Forelimb muscle (tissue), 1 donor: ENCODE results near the gene RDM1. TPM values are rescaled to one million over a fixed set of nuclear protein-coding genes. Genes with fewer than 3 reads are reported as not detected.

ENCODE experiments used
- DNase-seq: peaks from one replicate; pipeline ENCODE4 v3.0.0-alpha.2; 2013; ENCODE audit warnings: low read depth
- polyA plus RNA-seq: library from polyadenylated mRNA; unstranded; fragments of 120-200 nt; gene quantifications from one replicate; pipeline ENCODE4 v1.2.1, GENCODE V29; 2013; ENCODE audit not compliant: insufficient read length

Gene RDM1
- polyA plus RNA-seq, 1 donor = 0.28 TPM

DNA sequence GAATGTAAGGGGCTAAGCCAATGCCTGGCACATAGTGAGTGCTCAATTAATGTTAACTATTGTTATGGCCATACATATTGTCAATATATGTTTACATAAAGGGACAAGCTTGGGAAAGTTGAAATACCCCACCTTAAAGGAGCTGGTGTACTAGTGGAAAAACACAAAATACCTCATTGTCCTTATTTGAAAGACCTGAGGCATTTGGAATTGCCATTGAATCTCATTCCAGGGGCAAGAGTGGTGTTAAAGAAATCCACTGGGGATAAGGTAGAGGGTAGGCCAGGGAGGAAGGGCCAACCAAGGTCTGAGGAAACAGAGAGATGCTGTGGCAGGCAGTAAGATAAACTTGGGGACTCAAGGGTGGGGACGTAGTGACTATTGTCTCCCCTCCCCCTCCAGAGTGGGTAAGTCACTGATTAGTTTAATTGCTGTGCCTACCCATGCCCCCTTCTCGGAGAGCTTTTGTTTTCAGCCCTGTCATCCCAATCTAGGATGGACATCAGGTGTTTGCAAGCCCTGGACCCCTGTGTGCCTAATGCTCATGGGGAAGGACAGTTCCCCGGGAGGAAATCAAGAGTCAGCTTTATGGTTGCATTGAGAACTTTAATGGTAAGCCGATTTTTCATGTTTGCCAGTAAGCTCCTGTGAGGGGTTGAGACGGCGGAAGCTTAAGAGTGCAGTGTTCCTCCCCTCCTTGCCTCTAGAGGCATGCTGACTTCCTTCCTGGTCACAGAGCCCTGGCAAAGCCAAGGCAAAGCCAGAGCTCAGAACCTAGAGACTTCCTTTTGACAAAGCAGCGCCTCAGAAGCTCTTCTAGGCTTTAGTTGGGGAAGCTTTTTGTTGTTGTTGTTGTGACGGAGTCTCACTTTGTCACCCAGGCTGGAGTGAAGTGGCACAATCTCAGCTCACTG lies 59.4 kb downstream of the RDM1 start:
- DNase-seq = no peak

- DNase-seq = no peak
Measured at GRCh38 chr17:35868737-35869136, 61.8 kb downstream of the RDM1 start, which contains the start of gene HEATR9. HEATR9 (minus strand) TSS chr17:35868891; CDS start chr17:35868742, 149 bp downstream.

Other genes starting within 250 kb of the RDM1 start
- 3.1 TPM for gene RASL10B, start 199.1 kb downstream of the RDM1 start, polyA plus RNA-seq
- not detected for gene GAS2L2, start 177.5 kb downstream of the RDM1 start, polyA plus RNA-seq
- gene C17orf50, start 169.9 kb downstream of the RDM1 start, polyA plus RNA-seq = not detected
- gene MMP28, start 135.1 kb downstream of the RDM1 start, polyA plus RNA-seq = 3.6 TPM
- gene TAF15, start 121.3 kb downstream of the RDM1 start, polyA plus RNA-seq = 110 TPM
- gene HEATR9, start 61.9 kb downstream of the RDM1 start, polyA plus RNA-seq = 0.10 TPM
- gene CCL5, start 50.4 kb downstream of the RDM1 start, polyA plus RNA-seq = 1.2 TPM
- gene LYZL6, start 12.9 kb upstream of the RDM1 start, polyA plus RNA-seq = not detected
- 0.39 TPM for gene CCL16, start 50.7 kb upstream of the RDM1 start, polyA plus RNA-seq
- 34.6 TPM for gene CCL14, start 56.0 kb upstream of the RDM1 start, polyA plus RNA-seq
- gene CCL15, start 70.8 kb upstream of the RDM1 start, polyA plus RNA-seq = not detected
- not detected for gene CCL23, start 87.2 kb upstream of the RDM1 start, polyA plus RNA-seq
- gene CCL18, start 133.5 kb upstream of the RDM1 start, polyA plus RNA-seq = not detected
- 3.1 TPM for gene CCL3, start 159.4 kb upstream of the RDM1 start, polyA plus RNA-seq
- 0.76 TPM for gene CCL4, start 173.1 kb upstream of the RDM1 start, polyA plus RNA-seq
- 14.6 TPM for gene TBC1D3B, start 245.9 kb upstream of the RDM1 start, polyA plus RNA-seq